H1 (cell line): ENCODE measurements around the gene MIEN1.

Source experiments
- ASH2L ChIP-seq: fragments of 200-600, 300-600 bp; sonication (generic); IDR thresholded peaks from one replicate; pipeline ENCODE4 v1.7.1; 2017; ENCODE audit warnings: low read length
- ATF3 ChIP-seq: IDR thresholded peaks from 2 replicates; pipeline ENCODE4 v1.6.1; 2011; ENCODE audit warnings: low read depth, mild to moderate bottlenecking, low read length; ENCODE audit not compliant: insufficient read depth
- CHD7 ChIP-seq: fragments of 300-600 bp; sonication (generic); IDR thresholded peaks from 2 replicates; pipeline ENCODE4 v1.7.1; 2012; ENCODE audit warnings: low read length, moderate library complexity, mild to moderate bottlenecking, inconsistent platforms; ENCODE audit not compliant: insufficient replicate concordance
- CTCF ChIP-seq, 3 experiments: IDR thresholded peaks; 1 replicate in 2 of 3; 2 replicates in 1 of 3; pipeline versions ENCODE4 v1.5.1 to v1.6.1; 2011; ENCODE audit warnings: low read length in 3 of 3, mild to moderate bottlenecking in 3 of 3, inconsistent platforms in 2 of 3, low read depth in 1 of 3, moderate library complexity in 1 of 3; ENCODE audit not compliant: insufficient read depth in 1 of 3; ENCODE audit errors: control extremely low read depth in 1 of 3
- EGR1 ChIP-seq: IDR thresholded peaks from 2 replicates; pipeline ENCODE4 v1.6.1; 2011; ENCODE audit warnings: low read depth, low read length, borderline replicate concordance
- GABPA ChIP-seq: IDR thresholded peaks from 2 replicates; pipeline ENCODE4 v1.6.1; 2011; ENCODE audit warnings: mild to moderate bottlenecking, low read length, moderate library complexity, borderline replicate concordance; ENCODE audit not compliant: insufficient read depth
- RNF2 ChIP-seq: fragments of 200-900, 300-1000 bp; sonication (generic); IDR thresholded peaks from 2 replicates; pipeline ENCODE4 v1.7.1; 2016; ENCODE audit warnings: borderline replicate concordance, low read depth, mild to moderate bottlenecking, antibody characterized with exemption, low read length; ENCODE audit not compliant: poor library complexity, severe bottlenecking; ENCODE audit errors: missing control alignments
- SP1 ChIP-seq: IDR thresholded peaks from 2 replicates; pipeline ENCODE4 v1.6.1; 2011; ENCODE audit warnings: low read depth, low read length

- TF ChIP-seq CTCF (IDR thresholded peaks at IDR 0.05; ENCODE audit: control extremely low read depth in 1 of 3, insufficient read depth in 1 of 3, low read depth in 1 of 3, low read length in 3 of 3): no peak
- TF ChIP-seq ATF3: no peak
- no peak for TF ChIP-seq EGR1
- TF ChIP-seq RNF2: no peak
- no peak for TF ChIP-seq GABPA
- TF ChIP-seq SP1: no peak
- no peak for TF ChIP-seq CHD7
- TF ChIP-seq ASH2L: no peak
These were observed 14.8 kb downstream of the MIEN1 start for GRCh38 chr17:39715375-39716072.
